ENCODE data around the gene NUP43. TPM values are rescaled to one million over a fixed set of nuclear protein-coding genes. Genes with fewer than 3 reads are reported as not detected.

The NUP43 gene
- total RNA-seq, 1 donor from 2014 or later: 26.5 TPM

- TF ChIP-seq, protein P1, sequence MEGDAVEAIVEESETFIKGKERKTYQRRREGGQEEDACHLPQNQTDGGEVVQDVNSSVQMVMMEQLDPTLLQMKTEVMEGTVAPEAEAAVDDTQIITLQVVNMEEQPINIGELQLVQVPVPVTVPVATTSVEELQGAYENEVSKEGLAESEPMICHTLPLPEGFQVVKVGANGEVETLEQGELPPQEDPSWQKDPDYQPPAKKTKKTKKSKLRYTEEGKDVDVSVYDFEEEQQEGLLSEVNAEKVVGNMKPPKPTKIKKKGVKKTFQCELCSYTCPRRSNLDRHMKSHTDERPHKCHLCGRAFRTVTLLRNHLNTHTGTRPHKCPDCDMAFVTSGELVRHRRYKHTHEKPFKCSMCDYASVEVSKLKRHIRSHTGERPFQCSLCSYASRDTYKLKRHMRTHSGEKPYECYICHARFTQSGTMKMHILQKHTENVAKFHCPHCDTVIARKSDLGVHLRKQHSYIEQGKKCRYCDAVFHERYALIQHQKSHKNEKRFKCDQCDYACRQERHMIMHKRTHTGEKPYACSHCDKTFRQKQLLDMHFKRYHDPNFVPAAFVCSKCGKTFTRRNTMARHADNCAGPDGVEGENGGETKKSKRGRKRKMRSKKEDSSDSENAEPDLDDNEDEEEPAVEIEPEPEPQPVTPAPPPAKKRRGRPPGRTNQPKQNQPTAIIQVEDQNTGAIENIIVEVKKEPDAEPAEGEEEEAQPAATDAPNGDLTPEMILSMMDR (IDR thresholded peaks at IDR 0.05; ENCODE audit: insufficient read depth, low read length, poor library complexity, severe bottlenecking): peak; percentile 84
Observed at GRCh38 chr6:149723771-149724417, 22.4 kb downstream of the NUP43 start.

DNA sequence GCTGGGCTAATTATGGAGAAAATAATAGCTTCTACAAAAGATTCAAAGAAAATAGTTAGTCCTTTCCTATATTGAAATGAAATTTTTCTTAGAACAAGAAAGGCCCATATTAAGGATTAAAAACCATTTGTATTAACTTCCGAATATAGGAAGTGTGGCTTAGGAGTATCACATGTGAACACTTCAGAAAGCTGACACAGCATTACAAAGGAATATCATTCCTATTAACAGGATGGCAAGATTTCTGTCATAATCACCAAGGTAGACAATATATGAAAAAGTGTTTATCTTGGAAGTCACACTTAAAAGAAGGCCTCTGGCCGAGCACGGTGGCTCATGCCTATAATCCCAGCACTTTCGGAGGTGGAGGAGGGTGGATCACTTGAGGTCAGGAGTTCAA, 23.1 kb downstream of the NUP43 start:
- H3K36me3 ChIP-seq (ENCODE audit: control insufficient read depth, insufficient read depth, low read length): no peaks in the 10 kb centered on the region
- H3K27me3 ChIP-seq (ENCODE audit: control insufficient read depth, insufficient read depth, low read length): no peaks in the 10 kb centered on the region
- TF ChIP-seq, protein P1 (IDR thresholded peaks at IDR 0.05; ENCODE audit: insufficient read depth, low read length, poor library complexity, severe bottlenecking): no peak
- DNase-seq (ENCODE audit: low read depth): no peak
- H3K4me3 ChIP-seq (ENCODE audit: low read depth, low read length): no peak overlapping the region

More at GRCh38 chr6:149723771-149724417, 22.4 kb downstream of the NUP43 start:
- H3K36me3 ChIP-seq (ENCODE audit: control insufficient read depth, insufficient read depth, low read length): no peaks in the 10 kb centered on the region
- peak; percentile 35 for DNase-seq (ENCODE audit: low read depth)
- no peaks in the 10 kb centered on the region for H3K27me3 ChIP-seq (ENCODE audit: control insufficient read depth, insufficient read depth, low read length)
- no peak overlapping the region for H3K4me3 ChIP-seq (ENCODE audit: low read depth, low read length)

GRCh38 chr6:149719531-149719930, 26.8 kb downstream of the NUP43 start:
- Histone ChIP-seq H3K27me3 (ENCODE audit: control insufficient read depth, insufficient read depth, low read length) (no peaks in the 10 kb centered on the region), H3K36me3 (ENCODE audit: control insufficient read depth, insufficient read depth, low read length) (no peaks in the 10 kb centered on the region), H3K4me3 (ENCODE audit: low read depth, low read length) (no peak overlapping the region)
- DNase-seq (ENCODE audit: low read depth): no peak
- TF ChIP-seq, protein P1 (IDR thresholded peaks at IDR 0.05; ENCODE audit: insufficient read depth, low read length, poor library complexity, severe bottlenecking): no peak

DNA sequence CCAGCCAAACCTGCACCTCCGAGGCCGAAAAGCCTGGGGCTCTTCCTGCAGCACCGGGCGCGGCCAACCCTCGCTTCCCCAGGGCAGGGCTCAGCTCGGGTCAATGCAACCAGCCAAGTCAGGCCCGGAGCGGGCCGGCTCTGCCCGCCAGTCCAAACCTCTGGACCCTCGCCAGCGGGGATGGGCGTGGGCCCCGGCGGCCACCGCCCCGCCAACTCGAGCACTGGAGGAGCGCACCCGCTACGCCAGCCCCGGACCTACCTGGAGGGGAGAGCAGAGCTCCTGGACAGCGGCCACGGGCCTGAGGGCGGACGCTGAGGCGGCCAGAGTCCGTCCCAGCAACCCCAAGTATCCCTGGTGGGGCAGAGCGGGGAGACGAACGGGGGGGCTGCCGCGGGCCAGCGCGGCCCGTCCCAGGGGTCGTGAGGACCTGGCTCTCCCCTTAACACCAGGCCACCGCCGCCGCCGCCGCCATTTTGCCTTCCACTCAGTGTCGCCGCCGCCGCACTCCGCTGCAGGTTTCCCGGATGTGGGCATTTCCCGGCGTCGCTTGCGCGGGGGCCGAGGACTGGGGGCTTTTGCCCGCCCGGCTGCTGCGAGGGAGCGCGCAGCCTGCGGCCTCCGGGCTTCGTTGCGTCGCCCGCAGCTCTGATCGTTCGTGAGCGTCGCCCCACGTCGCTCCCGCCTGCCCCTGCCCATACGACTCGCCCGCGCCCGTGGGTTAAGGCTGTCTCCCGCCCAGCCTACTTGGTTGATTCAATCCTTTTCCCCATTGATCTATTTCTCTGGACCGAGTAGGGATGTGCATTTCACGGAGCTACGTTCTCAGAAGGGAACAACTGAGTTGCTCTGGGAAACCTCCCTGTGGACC, 28.5 kb downstream of the NUP43 start, which contains the start of gene LATS1:
Gene LATS1, minus strand, starts transcription at position 514 of the 871 bp plus-strand sequence. CDS start 15,975 bp downstream, outside the sequence.
- TF ChIP-seq, protein P1 (IDR thresholded peaks at IDR 0.05; ENCODE audit: insufficient read depth, low read length, poor library complexity, severe bottlenecking): no peak

GRCh38 chr6:149717255-149717587, 29.1 kb downstream of the NUP43 start:
- no peak for DNase-seq (ENCODE audit: low read depth)
- H3K4me3 ChIP-seq (ENCODE audit: low read depth, low read length): peak overlapping the region; percentile 99
- TF ChIP-seq, protein P1 (IDR thresholded peaks at IDR 0.05; ENCODE audit: insufficient read depth, low read length, poor library complexity, severe bottlenecking): no peak
- H3K27me3 ChIP-seq (ENCODE audit: control insufficient read depth, insufficient read depth, low read length): no peaks in the 10 kb centered on the region
- H3K36me3 ChIP-seq (ENCODE audit: control insufficient read depth, insufficient read depth, low read length): no peaks in the 10 kb centered on the region

More for the DNA sequence above, 28.5 kb downstream of the NUP43 start, which contains the start of gene LATS1:
- Histone ChIP-seq H3K4me3 (ENCODE audit: low read depth, low read length) (peak within 1 kb of the TSS; percentile 99), H3K36me3 (ENCODE audit: control insufficient read depth, insufficient read depth, low read length) (no peaks in the 10 kb centered on the region), H3K27me3 (ENCODE audit: control insufficient read depth, insufficient read depth, low read length) (no peaks in the 10 kb centered on the region)
- peak; percentile 32 for DNase-seq (ENCODE audit: low read depth)

All from kidney epithelial cell (primary cell).